GM19193 (cell line): Measurements from ENCODE around the gene AUH.
A peak's percentile ranks its signal among the peaks of the same experiment; 100 is the strongest.

Source experiments
- POLR2A ChIP-seq: IDR thresholded peaks from 4 replicates; pipeline ENCODE4 v1.6.1; 2011; ENCODE audit not compliant: insufficient read depth, insufficient read length; ENCODE audit errors: extremely low read depth

Gene AUH

GRCh38 chr9:91200692-91201336 lies 160.9 kb downstream of the AUH start:
- no peak for TF ChIP-seq POLR2A

DNA sequence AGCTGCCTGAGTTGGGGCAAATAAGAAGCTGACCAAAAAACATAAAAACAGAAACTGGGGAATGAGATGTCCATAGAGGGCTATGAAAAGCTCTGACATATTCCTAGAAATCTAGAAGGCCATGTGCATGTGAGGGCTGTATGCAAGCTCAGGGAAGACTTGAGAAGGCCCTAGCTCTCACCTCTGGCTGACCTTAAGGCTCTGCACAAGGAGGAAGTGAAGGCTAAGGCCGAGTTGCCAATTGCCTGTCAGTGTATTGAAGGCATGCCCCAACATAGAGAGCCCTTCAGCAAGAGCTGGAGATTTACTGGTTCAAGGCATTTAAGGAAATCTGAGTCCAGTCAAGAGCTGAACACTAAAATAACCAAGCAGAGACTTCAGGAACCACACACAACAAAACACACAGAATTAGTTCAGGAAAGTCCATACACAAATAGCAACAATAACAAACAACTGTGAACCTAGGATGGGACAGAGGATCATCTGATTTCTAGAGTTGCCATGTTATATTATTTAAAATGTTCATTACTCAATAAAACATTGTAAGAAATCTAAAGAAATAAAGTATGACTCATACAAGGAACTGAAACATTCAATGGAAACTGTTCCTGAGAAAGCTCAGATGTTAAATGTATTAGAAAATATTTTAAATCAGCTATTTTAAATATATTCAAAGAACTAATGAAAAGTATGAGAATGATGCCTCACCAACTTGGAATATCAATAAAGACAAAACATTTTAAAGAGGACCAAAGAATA lies 161.8 kb downstream of the AUH start:
- no peak for TF ChIP-seq POLR2A

- TF ChIP-seq POLR2A, result no peak
These were observed 163.3 kb downstream of the AUH start for GRCh38 chr9:91198405-91198804.

- no peak for TF ChIP-seq POLR2A
These were observed 164.2 kb downstream of the AUH start for GRCh38 chr9:91197232-91198181.

- TF ChIP-seq POLR2A, result no peak
These were observed 165.4 kb downstream of the AUH start for GRCh38 chr9:91196103-91196950.

DNA sequence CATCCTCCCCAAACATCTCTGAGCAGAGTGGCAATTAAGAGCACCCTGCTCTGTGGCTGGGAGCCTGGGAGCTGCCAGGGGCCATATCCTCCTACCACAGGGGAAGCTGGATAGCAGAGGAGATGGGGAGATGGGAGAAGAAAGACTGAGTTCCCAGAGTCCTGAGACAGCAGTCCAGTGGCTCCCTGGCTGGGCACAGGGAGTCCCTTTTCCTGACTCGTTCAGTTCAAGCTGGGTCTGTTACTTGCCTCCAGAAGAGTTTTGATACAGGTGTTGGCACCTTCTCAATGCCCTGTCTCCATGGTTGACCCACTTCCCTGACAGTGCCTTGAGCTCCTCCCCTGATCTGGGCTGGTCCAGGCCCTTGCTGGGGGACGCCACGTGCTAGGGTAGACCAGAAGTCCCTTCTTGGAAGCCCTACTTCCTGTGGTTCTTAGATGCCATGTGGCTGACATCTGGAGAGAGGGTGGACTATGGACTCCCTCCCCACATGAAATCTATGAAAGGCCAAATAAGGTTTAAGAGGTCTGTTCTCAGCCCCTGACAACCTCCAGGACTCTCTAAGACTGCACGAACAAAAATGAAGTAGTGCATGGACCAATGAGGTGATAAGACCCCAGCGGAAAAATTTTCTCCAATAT lies 166.2 kb downstream of the AUH start:
- TF ChIP-seq POLR2A, result no peak

GRCh38 chr9:91193658-91194391 lies 167.9 kb downstream of the AUH start:
- TF ChIP-seq POLR2A, result peak; percentile 35

GRCh38 chr9:91193087-91193657 lies 168.5 kb downstream of the AUH start:
- TF ChIP-seq POLR2A, result no peak

DNA sequence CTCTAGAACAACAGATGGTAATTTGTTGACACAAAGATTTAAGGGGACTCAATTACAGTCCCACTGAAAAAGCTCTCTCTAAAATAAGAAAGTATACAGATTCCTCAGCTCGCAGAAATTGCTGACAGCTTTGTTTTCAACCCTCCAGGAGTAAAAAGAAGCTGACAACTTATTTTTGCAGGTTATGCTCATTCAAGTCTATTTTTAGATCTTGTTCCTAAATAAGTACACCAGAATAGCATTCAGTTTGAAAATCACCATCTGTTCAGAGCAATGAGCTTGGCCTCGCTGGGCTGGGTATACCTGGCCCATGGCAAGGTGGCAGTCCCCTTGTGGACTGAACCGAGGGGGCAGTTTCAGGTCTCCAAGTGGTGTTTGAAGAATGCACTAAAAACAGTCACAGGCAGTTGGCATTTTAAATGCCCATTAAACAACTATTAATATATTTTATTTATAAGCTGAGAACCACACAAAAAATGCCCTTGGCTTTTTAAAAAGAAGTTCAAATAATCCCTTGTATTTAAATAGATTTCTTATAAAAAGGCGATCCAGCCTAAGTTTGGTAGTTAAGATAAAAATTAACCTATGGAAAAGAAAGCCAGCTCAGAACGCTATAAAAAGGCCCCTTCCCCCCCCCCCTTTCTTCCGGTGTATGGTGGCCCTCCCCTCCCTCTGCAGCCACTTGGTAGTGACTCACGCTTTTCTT lies 169.2 kb downstream of the AUH start:
- no peak for TF ChIP-seq POLR2A

GRCh38 chr9:91191411-91192380 lies 170.0 kb downstream of the AUH start:
- TF ChIP-seq POLR2A, result no peak

DNA sequence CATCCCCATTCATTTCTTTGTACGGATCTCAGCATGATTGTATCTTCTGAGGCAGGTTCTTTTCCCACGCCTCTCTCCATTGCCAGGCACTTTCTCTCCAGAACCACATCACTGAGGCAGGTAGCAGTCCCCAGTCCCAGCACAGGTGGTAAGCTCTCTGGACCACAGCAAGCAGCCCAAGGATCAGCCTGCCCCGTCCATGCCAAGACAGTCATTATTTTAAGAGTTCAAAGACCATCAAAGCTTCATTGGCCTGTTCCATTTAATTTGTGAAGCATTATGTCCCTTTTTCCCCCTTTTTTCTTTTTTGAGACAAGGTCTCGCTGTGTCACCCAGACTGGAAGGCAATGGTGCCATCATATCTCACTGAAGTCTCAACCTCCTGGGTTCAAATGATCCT lies 171.7 kb downstream of the AUH start:
- TF ChIP-seq POLR2A, result no peak
